Measurements from ENCODE around the gene ATG16L1. TPM values are rescaled to one million over a fixed set of nuclear protein-coding genes. Genes with fewer than 3 reads are reported as not detected.

Gene ATG16L1
- total RNA-seq, 1 experiment from 2014 or later, result 43.2 TPM

GRCh38 chr2:233217892-233218377, 33.5 kb upstream of the ATG16L1 start:
- Histone ChIP-seq H3K4me3 (ENCODE audit: low read depth, low read length, poor library complexity, severe bottlenecking) (no peak overlapping the region), H3K27me3 (replicated peaks; ENCODE audit: insufficient read depth, low read depth, low read length, poor library complexity) (no peaks in the 10 kb centered on the region), H3K4me1 (ENCODE audit: insufficient read depth, low read length, poor library complexity, severe bottlenecking) (no peaks in the 10 kb centered on the region), H3K9me3 (ENCODE audit: low read depth, low read length, poor library complexity, severe bottlenecking) (no peaks in the 10 kb centered on the region), H3K36me3 (ENCODE audit: insufficient read depth, low read length, poor library complexity, severe bottlenecking) (no peaks in the 10 kb centered on the region), H3K27ac (ENCODE audit: low read depth, low read length, poor library complexity, severe bottlenecking) (no peak overlapping the region)
- intact Hi-C loops (cut with micrococcal nuclease; ENCODE audit: unreplicated experiment), result no loop called here
- BruUV-seq (replicated peaks), result no TSS peak
- no peak for DNase-seq (ENCODE audit: low spot score)
- POLR2A ChIA-PET (ENCODE audit: low non-redundant PET), result no interaction called here
- no peak for TF ChIP-seq CTCF (conservative IDR thresholded peaks at IDR 0.05; ENCODE audit: low read depth, low read length)
- TF ChIP-seq EZH2 (IDR thresholded peaks at IDR 0.05; ENCODE audit: borderline replicate concordance, low read depth, low read length, poor library complexity, severe bottlenecking), result no peak
- CTCF ChIA-PET, result no interaction called here

- ChIA-PET CTCF (no interaction called here), POLR2A (ENCODE audit: low non-redundant PET) (interaction anchor here (0.5 kb wide), 1 partner anchor 917 kb away, joined by 6 read pairs; no protein-coding TSS in a partner anchor)
- BruUV-seq (replicated peaks), result no TSS peak
- Histone ChIP-seq H3K36me3 (ENCODE audit: insufficient read depth, low read length, poor library complexity, severe bottlenecking) (no peaks in the 10 kb centered on the region), H3K9me3 (ENCODE audit: low read depth, low read length, poor library complexity, severe bottlenecking) (no peaks in the 10 kb centered on the region), H3K4me3 (ENCODE audit: low read depth, low read length, poor library complexity, severe bottlenecking) (no peak overlapping the region), H3K4me1 (ENCODE audit: insufficient read depth, low read length, poor library complexity, severe bottlenecking) (no peaks in the 10 kb centered on the region), H3K27ac (ENCODE audit: low read depth, low read length, poor library complexity, severe bottlenecking) (no peak overlapping the region), H3K27me3 (replicated peaks; ENCODE audit: insufficient read depth, low read depth, low read length, poor library complexity) (no peaks in the 10 kb centered on the region)
- no peak for DNase-seq (ENCODE audit: low spot score)
- TF ChIP-seq EZH2 (IDR thresholded peaks at IDR 0.05; ENCODE audit: borderline replicate concordance, low read depth, low read length, poor library complexity, severe bottlenecking), result no peak
- no peak for TF ChIP-seq CTCF (conservative IDR thresholded peaks at IDR 0.05; ENCODE audit: low read depth, low read length)
- intact Hi-C loops (cut with micrococcal nuclease; ENCODE audit: unreplicated experiment), result no loop called here
Measured at GRCh38 chr2:233218836-233219235, 32.6 kb upstream of the ATG16L1 start.

GRCh38 chr2:233219848-233220247, 31.6 kb upstream of the ATG16L1 start:
- POLR2A ChIA-PET (ENCODE audit: low non-redundant PET), result no interaction called here
- BruUV-seq (replicated peaks), result no TSS peak

More at GRCh38 chr2:233219848-233220247, 31.6 kb upstream of the ATG16L1 start:
- intact Hi-C loops (cut with micrococcal nuclease; ENCODE audit: unreplicated experiment), result no loop called here
- Histone ChIP-seq H3K9me3 (ENCODE audit: low read depth, low read length, poor library complexity, severe bottlenecking) (no peaks in the 10 kb centered on the region), H3K36me3 (ENCODE audit: insufficient read depth, low read length, poor library complexity, severe bottlenecking) (no peaks in the 10 kb centered on the region), H3K27me3 (replicated peaks; ENCODE audit: insufficient read depth, low read depth, low read length, poor library complexity) (no peaks in the 10 kb centered on the region), H3K27ac (ENCODE audit: low read depth, low read length, poor library complexity, severe bottlenecking) (no peak overlapping the region), H3K4me1 (ENCODE audit: insufficient read depth, low read length, poor library complexity, severe bottlenecking) (no peaks in the 10 kb centered on the region), H3K4me3 (ENCODE audit: low read depth, low read length, poor library complexity, severe bottlenecking) (no peak overlapping the region)
- CTCF ChIA-PET, result no interaction called here
- no peak for TF ChIP-seq CTCF (conservative IDR thresholded peaks at IDR 0.05; ENCODE audit: low read depth, low read length)
- TF ChIP-seq EZH2 (IDR thresholded peaks at IDR 0.05; ENCODE audit: borderline replicate concordance, low read depth, low read length, poor library complexity, severe bottlenecking), result no peak
- no peak for DNase-seq (ENCODE audit: low spot score)
